Cerebellar nuclear complex (tissue), 1 donor: Measurements from ENCODE around the gene TLL1.
A peak's percentile ranks its signal among the peaks of the same experiment; 100 is the strongest.

Source experiments
- DNase-seq, 2 experiments: peaks; one replicate each; lab custom pipeline; 2025; lab: John Stamatoyannopoulos, UW

Gene TLL1

DNA sequence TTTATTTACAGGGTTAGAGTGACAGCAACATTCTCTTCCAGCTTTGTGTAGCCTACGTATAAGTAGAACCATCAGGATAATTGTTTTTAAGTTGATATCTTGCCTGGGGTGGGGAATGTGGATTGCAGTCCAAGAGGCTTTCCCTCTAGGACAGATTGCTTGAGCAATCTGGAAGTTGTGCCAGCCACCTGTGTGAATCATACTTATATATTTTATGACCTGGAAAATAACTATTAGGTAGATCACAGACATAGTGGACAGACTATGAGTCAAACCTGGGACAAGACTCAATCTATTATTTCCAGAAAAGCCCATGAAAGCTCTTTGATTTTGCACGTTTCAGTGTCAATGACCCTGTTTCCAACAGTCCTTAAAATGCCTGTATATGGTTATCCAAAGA, 98.9 kb downstream of the TLL1 start:
- no peak for DNase-seq

DNA sequence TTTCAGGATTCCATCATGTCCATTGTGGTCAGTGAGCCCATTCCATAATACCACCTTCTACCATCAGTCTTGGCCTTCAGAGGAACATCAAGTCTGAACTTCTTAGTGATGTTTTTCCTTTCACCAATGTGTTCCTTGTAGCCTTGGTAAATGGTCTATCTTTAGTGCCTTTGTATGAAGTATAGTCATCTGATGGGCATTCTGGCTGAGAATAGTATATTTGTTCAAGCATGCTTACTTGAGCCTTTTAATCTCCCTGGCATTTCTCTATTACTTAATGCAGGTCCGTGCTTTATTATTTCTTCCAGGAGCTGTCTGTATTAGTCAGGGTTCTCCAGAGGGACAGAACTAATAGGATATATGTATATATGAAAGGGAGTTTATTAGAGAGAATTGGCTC, 99.7 kb downstream of the TLL1 start:
- no peak for DNase-seq

DNA sequence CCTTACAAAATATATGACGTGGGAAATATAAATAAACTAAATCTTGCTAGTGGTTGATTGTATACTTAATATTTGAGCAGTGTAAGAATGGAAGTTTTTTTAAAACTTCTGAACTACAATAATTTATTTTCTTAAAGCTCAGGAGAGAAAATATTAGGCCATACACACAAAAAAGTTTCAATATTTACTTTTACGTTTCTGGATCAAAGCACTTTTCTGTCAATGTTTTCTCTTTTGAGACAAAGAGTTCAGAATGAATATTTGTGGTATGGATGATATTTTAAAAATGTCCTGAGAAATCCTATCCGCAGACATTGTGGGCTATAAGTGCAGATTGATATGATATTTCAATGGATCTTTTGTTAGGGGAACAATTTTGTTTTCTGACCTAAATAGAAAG, 109.9 kb downstream of the TLL1 start:
- no peak for DNase-seq

DNA sequence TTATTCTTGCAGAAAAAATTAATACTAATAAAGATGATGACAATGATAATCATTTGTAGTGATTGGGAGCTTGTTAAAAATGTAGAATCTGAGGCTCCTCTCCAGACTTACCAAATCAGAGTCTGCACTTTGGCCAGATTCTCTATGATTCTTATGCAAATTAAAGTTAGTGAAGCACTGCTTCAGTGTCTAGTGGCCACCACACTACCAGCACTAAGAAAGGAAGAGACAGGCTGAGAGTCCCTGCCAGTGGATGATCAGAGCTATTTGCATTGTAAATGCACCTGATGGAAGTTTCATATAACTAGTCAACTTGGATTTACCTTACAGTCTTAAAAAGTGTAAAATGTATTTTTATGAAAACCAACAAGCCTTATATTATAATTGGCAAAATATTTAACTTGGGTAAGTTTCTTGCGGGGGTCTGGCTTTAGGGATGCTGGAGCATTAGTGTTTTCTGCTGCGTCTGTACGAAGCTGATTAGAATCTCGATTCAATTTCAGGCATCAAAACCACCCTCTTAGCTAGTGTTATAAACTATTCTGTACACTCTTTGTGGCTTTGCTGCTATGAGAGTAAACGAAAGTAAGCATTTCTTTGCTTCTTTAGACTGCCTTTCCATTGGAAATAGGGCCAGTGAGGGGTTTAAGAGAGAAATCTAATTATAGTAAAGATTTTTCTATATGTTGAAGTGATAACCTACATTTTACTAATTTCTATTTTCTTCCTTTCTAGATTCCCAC, 114.1 kb downstream of the TLL1 start:
- no peak for DNase-seq

DNA sequence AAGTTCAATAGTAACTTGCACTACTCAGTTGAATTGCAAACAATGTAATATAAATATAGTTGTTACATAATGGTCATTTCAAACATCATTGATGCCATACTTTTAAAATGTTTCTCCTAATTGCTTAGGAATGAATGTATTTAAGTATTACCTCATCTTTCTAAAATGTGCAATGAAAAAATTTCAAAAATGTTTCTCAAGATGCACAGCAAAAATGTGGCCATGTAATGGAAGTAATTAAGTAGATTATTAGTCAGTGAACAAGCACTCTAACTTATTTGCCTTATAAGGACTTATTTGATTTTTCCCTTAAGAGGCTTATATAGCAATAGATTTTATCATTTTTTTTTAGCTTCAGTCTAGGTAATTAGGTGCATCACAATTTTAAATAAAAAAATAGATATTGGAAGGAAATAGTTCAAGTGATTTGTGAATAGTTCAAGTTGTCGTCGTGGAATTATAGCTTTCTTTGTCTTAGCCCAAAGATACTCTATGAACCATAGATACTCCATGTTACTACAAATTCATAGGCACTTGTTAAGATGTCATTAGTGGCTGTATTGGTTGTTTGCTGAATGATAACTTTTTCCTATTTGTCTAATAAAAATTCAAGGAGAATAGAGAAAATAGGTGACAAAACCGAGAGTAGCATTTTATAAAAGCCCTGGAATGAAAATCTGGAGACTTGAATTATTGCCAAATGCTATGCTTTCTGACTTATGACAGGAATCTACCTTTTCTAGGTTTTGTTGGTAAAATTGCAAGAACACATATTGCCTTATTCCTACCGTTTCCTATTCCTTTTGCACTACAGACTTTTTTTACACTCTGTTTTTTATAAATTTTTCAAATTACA, 118.5 kb downstream of the TLL1 start:
- DNase-seq: peak in 1 of 2 experiments; percentile 20

DNA sequence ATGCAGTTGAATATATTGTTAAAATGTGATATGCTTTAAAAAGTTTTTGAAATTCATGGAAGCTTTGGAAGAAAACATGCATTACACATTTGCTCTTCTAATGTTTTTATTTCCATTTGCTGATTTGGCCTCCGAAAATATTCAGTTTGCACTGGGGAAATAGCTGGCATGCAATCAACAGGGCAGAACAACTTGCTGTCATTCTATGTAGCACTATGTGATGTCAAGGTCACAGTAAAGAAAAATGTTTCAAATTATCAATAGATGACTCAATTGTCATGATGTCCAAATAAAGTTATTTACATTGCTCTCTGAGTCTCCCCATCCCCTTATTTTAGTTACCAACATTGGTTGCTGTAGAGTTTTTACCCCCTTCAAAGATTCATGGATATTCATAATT, 119.2 kb downstream of the TLL1 start:
- DNase-seq: no peak

DNA sequence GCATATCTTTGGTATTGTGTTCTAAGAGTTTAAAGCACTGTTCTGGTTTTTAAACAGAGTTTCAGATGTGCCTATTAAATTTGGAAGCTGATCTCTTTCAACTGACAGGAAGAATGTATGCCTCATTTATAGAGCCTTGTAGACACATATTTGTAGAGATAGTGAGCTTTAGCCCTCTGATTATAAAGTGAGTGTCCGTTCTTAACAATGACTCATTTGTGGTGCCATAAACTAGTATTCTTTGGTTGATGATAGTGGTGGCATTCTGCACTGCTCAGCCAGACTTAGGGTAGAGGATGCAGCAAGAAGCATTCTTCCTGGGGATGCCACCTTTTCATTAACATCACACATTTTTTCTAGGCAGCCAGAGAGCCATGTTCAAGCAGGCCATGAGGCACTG, 121.7 kb downstream of the TLL1 start:
- no peak for DNase-seq

DNA sequence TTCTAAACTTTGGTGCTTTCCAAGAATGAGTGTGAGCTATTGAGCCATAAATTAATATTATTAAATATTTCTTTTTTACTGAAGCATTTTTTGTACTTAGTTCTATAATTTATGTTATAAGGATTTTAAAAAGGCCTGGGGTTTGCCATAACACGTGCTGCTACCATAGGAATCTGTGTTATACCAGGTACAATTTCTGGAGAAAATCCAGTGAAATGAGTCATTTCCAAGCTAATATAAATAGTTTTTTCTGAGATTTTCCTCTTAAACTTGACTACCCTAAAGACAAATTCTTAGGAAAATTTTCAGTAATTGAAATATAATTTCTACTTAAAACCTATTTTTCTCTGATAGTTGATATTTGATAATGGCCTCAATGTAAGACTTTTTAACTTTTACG, 130.8 kb downstream of the TLL1 start:
- no peak for DNase-seq

DNA sequence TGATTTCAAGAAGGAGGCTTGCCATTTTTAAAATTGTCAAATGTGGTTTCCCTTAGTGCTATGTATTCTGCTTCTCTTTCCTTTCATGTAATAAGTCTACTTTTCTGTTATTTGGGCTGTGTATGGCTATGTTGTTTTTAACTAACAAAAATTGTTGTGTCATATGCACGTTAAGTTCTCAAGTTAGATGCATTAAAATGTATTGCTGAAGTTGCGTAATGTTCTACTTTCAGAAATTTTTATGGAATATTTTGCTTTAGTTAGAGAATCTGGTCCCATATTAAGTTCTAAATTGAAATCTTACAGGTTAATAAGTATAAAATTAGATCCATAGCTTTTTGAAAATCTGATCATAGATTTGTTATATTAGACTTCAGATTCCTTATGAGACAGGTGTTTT, 133.2 kb downstream of the TLL1 start:
- DNase-seq: no peak

DNA sequence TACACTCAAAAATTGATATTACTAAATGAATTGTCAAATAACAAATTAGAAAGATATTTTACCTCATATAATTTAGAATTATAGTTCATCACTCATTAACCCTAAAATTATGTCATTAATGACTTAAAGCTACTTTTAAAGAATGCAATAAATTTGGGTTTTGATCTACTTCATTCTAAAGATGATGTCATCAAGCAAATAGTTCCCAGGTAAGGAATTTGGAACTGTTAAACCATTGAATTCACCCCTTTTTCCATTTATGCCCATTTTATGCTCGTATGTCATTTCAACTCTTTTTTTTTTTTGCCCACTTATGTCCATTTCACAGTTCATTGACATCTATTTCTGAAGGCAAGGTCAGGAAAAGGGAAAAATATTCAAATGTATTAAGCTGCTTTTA, 135.5 kb downstream of the TLL1 start:
- no peak for DNase-seq

DNA sequence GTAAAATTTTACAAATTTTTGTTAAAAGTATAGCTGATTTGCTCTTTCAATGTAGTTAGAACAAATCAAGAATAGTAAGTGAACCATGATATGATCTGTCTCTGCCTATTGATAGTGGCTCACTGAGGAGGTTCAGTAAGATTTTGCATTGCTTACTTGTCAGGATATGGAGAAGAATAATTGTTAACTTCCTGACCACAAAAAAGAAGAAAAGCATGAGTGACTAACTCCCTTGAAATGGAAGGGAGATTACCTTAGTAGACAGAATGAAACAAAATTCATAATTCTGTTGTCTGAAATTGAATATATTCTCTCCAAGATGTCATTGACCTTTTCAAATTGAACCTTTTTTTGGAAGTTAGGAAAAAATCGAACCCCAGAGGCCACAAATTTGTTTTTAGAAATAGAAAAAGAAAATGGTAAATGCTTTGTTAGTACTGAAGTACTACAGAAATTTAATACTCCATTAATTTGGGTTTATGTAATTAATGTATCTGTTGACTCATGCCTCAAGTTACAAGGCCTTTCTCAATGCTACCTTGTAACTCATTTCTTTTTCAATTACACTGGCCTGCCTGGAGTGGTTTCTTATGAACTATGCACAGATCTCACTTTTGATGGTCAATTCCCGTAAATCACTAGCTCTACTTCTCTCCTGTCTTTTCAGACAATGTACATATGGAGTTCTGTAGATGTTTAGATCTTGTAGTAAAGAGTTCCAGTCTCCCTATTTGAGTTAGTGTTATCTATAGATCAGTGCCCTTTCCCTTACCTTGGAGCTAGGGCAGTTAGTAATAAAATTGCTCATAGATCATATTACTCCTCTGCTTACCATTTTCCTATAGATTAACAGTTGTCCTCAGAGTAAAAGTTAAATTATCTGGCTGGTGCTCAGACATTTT, 139.3 kb downstream of the TLL1 start:
- DNase-seq: no peak

DNA sequence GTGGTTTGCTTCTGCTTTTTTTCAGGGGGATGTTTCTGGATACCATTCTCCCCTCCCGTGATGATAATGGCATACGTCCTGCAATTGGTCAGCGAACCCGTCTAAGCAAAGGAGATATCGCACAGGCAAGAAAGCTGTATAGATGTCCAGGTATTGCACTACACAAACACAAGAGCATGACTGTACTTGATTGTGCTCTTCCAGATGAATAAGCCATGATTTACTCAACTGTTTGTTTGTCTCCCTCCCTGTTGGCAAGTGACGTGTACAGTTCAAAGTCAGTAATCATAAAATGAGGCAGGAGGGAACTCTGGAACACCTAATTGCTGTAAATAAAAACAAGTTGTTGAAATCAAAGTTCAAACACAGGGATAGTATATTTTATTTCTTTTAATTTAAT, 141.4 kb downstream of the TLL1 start:
- no peak for DNase-seq

DNA sequence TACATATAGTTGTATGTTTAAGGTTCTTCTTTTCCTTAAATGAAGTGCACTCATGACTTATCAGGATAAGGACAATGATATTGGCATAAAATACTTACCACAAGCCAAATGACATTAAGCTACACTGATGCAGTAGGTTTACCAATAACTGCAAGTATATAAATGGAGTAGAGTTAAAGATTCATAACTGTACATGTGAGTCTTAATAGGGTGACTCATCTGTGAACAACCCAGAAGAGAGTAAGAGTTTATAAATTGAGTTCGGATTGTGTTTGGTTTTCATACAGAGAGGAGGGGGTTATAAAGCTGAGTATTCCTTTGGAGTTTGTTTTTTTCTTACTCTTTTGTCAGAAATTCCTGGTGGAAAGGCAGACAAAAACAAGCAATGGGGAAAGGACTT, 144.8 kb downstream of the TLL1 start:
- DNase-seq: no peak

DNA sequence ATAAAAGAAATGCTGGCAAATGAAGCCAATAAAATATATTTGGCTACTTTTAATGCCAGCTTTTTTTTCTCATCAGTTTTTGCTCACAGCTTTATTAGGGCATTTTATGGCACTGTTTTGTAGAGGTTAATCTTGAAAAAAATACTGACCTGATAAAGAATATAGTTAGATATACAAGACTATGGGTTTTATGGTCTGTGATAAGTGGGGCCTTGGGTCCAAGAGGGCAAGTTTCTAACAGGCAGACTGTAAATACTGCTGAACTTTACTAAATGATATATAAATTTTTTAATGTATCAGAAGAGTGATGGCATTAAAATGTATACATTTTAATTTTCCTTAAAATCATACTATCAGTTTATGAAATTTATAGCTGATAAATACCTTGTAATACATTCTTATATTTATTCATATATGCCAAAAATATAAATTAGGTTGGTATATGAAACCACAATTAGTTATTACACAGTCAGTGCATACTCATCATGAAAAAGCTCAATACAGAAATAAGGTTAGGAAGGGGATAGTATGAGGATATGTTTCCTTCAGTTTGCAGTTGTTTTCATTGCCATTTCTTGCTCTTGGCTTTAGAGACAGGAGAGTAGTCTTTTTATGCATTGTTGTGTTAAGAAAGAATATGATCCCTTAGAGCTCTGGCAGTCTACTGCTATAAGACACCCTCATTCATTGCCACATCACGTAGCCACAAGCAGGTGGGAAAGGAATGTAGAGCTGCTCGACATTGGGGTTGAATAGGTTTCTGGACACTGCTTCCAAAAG, 146.6 kb downstream of the TLL1 start:
- no peak for DNase-seq

DNA sequence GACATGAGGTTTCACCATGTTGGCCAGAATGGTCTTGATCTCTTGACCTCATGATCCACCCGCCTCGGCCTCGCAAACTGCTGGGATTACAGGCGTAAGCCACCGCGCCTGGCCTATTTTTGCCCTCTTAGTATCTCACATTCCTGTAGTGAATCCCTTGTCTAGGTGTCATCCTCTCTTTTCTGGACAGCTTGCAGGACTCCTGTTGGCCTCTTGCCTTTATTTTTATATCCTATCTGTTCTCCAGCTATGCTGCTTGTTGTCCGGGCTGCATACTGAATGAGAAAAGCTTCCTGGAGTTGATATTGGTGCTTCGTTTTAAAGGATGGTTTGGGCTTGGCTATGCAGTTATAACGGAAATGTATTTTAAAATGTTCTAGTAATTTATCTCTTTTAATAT, 148.6 kb downstream of the TLL1 start:
- peak in 1 of 2 experiments; percentile 60 for DNase-seq

DNA sequence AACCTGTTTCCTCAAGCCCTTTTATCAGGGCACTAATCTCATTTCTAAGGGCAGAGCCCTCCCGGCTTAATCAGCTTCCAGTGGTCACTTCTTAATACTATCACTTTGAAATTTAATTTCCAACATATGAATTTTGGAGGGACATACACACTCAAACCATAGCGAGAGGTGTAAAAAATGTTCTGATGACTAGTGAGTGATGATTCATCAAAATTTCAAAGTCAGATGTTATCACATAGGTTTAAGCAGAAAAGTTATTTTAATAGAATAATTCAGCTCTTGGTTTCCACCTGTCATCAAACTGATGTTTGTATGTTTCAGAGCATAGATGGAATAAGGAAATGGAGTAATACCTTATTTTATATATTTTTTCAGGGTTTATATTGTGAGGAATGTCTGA, 161.9 kb downstream of the TLL1 start:
- no peak for DNase-seq

DNA sequence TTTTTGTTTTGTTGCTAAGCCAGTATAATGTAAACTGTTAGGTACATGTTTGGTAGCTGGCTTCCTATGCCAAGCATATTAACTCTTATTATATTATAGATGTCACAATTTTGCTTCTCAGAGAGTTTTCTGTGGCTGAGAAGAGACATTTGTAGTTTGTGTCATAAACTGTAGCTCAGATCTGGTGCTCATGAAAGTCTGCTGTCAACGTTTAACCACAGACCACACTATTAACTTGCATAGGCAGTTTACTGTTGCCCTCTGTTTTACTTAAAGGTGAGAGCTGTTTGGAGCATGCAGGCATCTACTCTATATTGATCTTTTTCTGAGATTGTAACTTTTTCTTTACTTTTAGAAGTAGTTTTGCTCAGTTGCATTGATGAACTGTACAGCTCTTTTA, 166.8 kb downstream of the TLL1 start:
- no peak for DNase-seq

DNA sequence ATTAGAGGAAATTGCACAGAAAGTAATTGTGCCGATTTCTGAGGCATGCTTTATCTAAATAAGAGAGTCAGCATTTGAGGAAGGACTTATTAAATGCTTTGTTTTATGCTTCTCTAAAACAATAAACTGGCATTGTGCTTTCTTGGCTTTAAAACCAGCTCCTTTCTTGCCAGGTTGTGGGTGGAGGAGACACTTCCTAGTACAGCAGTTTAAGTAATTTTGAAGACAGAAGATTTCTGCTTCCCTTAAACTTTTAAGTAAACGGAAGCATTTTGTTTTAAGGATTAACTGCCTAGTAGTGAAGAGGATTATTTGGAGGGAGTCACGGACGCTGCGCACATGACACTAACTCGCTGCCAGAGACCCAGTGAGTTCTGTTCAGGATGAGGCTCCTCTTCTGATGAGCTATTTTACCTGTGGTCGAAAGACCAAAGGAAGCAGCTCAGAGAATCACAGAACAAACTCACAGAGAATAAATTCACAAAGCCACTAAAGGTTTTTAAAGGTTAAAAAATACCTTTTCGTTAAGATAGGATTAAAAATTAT, 169.5 kb downstream of the TLL1 start:
- DNase-seq: no peak

DNA sequence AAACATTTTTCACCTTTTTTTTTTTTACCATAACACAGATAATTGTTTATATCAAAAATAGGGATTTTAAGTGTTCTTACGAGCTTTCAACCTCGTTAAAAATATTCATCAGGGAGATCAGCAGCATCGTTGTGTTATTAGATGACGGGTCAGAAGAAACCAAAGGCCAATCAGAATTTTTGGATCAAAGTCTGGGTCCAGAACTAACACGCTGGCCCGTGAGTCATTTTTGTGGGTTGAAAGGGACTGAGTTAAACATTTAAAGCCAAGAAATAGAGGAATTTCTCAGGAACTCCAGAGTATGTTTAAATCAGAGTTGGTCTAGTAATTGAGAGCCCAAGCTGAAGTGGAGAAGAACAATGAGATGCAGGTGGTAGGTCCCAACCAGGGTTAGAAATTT, 170.8 kb downstream of the TLL1 start:
- DNase-seq: no peak

DNA sequence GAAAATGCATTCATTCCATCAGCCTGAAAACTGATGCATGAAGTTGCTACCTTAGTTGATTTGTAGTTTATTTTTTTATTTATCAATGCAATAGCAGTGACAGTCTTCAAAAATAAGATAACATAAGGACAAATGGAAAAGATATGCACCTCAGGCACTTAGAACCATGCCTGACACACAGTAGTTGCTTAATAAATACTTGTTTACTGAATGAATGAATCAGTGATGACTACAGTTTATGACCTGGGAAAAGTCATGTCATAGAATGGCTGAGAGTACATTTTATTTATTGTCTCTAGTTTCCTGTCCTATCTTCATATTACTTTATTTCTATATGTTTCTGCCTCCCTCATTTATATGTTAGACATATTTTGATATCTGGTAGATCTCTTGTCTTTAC, 171.8 kb downstream of the TLL1 start:
- DNase-seq: no peak

DNA sequence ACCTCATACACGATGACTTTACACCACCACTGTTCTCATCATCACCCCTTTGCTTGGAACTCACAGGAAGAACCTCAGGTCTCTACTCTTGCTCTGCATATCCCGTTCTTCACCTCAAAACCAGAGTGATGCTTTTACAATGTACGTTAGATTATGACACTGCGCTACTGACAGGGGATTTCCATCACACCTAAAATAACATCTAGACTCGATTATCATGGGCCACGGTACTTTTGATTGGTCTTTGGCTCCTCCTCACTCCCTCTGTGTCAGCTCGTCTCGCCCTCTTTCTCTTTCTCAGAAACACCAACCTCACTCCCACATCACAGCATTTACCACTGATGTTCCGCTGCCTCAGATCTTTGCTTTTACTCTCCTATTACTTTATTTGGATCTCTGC, 172.4 kb downstream of the TLL1 start:
- DNase-seq: no peak
